Anterior cingulate cortex (tissue), 58 donors: ENCODE measurements around the gene WDR7.

Source experiments
- DNase-seq, 58 donors: peaks; one replicate each; lab custom pipeline; 2025; lab: John Stamatoyannopoulos, UW

The WDR7 gene

DNA sequence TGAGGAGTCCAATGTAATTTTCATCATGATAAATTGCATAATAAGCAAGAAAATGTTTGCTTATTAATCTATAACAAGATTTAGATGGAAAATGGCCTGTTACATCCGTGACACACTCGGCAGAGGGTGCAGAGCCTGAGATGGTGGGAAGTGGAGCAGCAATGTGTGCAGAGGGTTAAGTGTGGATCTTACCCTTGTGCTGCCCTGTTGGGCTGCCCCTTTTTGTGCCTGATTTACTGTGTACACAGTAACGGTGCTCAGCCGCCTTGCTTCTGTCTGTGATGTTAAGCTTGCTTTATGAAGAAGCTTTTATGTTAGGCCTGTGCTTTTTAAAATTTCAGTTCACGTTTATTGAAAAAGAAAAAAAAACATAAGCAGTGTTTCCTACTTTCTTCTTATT lies 275.6 kb downstream of the WDR7 start:
- DNase-seq = no peak

DNA sequence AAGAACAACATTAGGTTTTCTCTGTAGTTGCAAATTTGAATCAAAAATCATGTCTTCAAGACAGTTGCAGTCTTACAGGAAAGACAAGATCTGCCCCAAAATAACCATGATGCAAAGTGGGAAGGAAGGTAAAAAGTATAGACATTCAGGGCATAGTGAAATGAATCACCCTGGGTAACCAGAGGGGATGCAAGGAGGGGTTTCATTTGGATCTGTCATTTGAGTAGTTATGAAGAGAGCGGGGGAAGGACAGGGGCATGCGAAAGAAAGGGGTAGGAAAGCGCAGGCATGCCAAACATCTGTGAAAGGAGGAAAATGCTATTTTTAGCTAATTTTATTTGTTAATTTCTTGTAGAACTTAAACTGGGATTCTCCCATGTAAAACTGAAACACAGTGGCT lies 276.6 kb downstream of the WDR7 start:
- DNase-seq = no peak

DNA sequence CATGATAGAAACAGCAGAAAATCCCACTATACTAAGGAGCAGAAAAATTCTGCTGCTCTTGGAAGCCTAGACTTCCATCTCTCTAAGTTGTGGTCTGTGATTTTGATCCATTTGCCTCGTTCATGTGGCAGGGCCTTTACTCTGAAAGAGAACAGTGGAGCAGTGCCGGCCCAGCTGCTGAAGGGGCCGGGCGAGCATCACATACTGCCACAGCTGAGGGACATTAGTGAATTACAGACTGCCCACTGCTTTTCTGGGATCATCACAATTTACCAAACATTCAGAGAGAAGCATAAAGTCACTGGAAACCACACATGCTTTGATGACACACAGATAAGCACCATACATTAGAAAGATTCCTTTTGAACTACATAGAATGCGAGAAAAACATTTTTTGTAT lies 278.7 kb downstream of the WDR7 start:
- peak in 20 of 58 donors; percentile 0 to 25 (median 6) for DNase-seq

DNA sequence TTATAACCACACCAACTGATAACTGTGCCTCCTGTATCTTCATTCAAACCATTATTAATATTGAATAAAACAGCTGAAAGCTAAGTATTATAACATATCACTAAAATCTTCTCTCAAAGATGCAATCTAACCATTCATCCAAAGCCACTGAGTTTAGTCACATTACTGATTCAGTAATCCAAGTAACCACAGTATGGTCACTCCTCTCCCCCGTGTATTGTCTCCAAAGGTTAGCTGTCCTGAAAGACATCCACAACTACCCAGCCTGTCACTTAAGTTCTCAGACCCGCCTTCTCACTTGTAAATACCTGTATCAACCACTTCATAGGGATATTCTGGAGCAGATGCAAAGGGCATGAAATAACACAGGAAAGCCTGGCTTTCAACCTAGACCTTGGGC lies 282.3 kb downstream of the WDR7 start:
- DNase-seq = no peak

DNA sequence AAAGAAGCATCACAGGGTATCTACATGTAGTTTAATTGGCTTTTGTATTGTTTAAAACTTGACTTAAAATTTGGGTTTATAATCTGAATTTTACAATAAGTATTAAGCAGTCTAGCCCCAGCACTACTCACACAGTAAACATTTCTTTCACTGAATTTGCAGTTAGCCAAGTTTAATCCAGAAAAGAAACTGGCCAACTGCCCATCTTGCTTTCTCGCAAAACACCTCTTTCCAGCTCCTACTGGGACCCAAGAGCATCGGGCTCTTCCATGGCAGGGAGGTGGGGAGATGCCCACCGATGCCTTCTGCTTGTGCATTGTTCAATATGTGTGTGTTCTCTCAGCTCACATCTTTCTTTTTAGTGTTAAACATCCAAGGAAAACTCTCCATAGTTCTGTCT lies 283.0 kb downstream of the WDR7 start:
- DNase-seq = no peak

DNA sequence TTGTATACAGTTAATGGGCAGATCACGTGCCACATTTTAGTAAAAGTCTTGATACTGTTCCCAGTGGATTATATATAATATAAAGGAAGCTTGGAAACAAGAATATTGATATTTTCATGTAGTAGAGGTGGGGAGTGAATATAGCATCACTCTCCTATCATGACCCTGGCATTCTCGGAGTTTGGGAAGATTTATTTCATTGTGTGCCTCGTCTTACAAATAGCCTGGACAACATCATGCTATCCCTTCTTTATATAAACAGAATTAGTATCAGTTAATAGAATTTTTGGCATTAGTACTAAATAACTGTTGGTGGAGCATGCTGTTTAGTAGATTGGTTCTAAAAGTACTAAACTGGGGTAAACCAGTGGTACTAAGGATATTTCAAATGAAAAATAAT lies 283.7 kb downstream of the WDR7 start:
- no peak for DNase-seq

DNA sequence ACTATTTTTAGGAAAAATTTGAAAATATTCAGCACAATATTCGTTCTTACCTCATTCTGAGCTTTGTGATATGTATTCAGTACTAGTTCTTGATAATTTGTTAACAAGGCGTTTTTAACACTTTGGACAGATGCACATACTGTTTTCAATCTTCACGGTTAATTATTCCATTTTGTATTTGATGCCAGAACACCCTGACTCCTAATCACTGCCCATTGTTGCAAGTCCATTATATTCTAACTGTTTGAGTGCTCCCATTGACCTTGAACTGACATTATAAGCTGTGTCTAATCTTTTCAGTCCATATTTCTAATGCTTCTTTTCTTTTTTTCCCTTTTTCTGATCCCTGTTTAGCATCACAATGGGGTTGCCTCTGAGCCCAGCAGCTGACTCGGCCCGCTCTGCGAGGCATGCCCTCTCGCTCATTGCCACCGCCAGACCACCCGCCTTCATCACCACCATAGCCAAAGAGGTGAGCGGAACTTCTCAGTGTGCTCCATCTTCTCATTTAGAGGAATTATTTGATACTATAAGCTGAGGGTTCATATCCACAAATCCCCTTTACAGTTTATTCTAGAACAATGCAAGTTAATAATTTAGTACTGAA lies 284.4 kb downstream of the WDR7 start:
- no peak for DNase-seq

DNA sequence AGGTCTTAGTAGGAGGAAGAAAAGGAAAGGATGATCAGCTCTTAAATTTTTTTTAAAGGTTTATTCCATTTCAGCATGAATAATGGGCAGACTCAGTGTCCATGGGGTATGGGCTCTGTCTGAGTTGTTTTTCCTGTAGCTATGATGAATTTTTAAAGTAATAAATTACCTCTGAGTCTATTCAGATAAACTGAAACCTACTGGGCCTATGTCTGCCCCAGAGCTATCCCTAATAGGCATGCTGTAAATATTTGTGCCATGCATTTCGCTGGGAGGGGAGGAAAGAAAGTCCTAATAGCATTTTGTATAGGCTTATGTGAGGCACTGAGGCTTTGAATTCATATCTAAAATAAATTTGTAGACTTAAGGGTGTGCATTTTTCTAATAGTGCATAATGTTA lies 285.3 kb downstream of the WDR7 start:
- DNase-seq = no peak

DNA sequence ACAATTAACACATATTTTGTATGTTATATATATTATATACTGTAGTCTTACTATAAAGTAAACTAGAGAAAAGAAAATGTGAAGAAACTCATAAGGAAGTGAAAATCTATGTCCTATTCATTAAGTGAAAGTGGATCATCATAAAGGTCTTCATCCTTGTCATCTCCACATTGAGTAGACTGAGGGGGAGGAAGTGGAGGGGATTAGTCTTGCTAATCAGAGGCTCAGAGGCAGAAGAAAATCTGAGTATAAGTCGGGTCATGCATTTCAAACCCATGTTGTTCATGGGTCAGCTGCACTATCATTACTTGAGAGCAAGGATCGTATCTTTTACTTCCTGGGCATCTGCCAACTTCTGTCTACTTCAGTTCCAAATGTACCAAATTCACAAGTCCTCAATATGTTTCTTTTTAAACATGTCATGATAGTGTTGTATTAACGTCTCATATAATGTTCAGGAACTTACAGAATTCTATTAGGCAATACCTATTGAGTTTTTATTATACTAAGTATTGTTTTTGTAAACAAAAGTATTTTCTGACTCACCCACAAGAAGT lies 286.8 kb downstream of the WDR7 start:
- no peak for DNase-seq

DNA sequence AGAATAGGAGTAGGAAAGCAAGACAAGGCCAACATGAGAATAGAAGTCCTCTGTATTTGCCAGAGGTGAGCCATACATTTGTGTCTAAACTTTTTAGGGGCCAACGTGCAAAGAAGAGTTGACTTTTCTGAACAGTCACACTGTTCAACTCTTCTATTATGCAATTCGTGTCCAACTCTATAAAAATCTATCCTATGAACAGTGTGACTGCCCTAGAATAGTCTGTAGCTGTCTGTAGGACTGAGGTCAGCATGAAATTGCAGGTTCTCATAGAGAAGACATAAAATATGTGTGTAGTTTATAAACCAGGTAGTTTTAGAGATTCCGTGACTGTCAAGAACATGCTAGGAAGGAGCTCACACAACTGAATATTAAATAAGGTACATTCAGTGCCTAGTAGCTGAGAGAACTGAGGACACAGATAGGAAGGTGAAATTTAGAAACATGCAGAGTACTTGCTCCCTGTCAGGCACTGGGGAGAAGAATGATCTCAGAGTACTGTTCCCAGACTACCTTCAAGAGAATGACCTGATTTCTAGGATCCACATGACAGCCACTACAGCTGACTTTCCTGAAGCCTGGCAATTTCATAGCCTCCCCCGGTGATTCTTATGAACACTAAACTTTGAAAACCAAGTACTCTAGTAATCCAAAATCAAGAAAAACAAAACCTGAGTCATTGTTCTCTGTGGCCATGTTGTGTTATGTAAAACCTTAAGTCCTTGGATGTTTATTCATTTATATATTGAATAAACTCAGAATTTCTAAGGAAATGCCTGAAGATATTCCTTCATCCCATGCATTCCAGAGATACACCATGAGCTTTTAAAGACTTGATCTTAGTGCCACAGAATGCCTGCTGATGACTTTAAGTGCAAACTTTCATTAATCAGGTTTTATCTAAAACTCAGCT lies 294.3 kb downstream of the WDR7 start:
- DNase-seq = peak in 2 of 58 donors; percentile 6 to 49

DNA sequence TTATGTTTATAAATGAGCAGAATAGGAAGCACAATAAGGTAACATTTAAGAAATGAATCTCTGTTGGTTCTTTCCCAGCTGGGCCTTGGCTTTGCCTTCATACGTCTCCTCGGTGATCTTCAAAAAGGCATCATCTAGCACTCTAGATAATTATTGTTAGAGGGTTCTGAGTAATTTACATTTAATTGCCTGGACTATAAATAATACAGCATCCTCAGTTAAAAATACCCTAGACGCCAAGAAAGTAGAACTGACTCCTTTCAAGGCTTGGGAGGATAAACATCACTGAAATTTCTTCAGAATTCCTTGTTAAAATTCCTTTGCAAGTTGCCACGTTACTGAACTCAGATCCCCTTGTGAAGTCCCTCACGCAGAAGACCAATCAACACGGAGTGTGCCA lies 296.1 kb downstream of the WDR7 start:
- DNase-seq = no peak

DNA sequence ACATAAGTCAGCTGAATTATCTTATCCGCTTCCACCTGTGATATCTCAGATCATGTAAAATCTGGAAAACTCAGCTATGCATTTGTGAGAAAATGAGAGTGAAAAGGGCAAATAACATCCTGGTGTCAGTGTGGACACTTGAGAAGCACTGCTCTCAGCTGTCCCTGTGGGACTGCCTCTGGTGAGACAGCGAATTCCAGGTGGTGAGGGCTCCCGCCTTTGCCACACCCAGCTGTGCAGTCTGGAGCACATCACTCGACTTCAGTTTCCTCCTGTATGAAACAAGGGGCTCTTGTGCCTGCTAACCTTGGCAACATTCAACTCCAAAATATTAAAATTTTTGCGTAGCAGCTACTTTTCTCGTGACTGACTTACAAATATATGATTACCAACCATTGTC lies 300.9 kb downstream of the WDR7 start:
- no peak for DNase-seq

DNA sequence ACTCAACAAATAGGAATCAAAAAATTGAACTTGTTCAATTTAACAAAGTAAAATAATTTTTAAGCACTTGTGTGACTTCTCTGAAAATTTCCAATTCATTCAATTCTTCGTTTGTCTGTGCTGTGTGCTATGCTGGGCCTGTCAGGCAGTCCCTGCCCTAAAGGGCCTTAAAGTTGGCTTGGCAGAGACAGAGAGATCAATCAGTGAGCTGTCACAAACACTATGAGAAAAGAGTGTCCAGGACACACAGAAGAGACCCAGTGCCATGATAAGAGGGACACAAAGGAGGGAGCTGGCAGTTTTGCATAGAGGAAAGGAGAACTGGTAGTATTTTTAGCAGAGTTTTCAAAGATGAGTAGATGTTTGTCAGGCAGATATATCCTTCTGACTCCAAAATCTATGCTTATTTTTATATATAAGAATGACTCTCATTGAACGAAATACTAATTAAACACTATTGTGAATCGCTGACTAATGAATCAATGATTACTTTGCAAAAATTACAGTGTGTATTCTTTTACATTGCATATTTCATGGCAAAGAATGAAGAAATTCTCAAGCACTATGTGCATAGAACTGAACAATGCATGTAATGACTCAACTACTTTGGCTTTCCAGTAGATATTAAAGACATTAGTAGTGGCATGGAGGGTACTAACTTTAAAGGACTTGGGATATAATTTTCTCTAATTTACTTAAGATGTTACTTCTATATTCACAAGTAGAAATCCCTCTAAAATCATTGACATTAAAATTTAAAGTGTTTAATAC lies 302.5 kb downstream of the WDR7 start:
- no peak for DNase-seq

DNA sequence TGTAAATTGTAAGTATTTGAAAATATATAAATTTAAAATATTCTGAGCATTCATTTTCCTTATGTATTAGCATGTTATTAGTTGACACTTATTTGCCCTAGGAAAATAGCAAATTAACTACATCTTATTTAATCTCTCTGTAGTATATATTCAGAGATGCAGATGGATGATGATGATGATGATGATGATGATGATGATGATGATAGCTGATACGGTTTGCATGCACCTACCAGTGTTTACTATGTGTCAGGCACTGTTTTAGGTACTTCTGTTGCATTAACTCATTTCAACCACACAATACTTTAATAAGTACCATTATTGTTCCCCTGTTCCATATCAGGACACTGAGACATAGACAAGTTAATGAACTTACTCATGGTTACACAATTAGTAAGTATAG lies 304.3 kb downstream of the WDR7 start:
- no peak for DNase-seq

DNA sequence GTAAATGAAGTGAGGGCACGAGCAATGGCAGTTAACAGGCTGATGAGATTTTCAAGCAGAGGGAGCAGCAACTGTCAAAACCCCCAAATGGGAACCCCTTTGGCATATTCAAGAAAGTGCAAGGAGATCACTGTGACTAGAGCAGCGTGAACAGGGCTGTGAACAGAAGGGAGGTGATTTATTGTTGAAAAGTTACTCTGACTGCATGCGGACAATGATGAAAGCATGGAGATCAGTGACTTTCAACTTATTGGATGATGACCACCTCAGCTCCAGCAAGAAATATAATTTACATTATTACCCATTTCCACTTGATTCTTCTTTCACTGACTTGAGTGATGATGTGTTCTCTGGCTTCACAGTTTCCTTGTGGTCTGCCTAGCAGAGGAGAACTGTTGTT lies 308.0 kb downstream of the WDR7 start:
- DNase-seq = no peak

DNA sequence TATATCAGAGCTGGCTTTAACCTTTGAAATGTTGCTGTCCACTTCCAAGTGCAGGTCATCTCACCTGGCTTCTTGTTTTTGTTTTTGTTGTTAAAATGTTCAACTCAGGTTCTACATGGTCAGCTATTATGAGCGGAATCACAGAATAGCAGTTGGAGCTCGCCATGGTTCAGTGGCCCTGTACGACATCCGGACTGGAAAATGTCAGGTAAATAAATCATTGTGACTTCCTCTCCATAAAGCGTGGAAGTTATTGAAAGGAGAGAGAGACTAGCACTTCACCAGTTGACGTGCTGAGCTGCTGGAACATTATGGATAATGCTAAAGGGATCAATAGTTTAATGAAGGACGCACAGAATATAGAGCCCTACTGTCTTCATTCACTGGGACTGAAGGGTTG lies 311.2 kb downstream of the WDR7 start:
- DNase-seq = no peak

DNA sequence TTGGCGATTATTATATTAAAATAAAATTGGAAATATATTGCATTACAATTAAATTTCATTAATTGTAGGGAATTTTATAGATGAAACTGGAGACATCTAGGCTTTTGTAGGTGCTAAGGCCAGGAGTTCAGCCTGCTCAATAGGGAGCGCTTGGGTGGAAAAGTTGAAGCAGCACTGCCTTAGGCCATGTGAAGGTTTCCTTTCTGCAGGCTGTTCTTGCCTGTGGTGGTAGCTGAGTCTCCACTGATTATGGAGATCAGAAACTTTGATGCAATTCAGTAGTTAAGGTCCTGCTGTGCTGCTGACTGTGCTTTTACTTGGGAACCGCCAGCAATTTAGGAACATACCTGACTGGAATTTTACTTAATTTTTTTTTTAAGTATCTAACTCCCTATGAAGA lies 315.9 kb downstream of the WDR7 start:
- DNase-seq = no peak

DNA sequence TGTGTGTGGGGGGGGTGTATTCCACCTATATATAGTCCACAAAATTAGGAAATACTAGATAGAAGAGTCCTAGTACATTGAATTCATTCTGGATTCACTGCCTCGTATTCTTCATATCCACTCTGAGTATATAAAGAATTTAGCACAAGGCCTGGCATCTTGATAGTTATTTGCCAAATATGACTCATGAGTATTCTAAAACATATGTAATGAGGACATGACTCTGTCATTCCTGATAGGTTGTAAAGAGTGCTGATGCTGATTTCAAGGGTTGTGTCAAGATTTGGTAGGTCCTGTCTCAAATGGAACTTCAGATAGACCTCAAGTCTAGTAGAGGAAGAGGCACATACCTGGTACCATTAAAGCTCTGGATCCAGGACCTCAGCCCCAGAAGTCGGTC lies 322.3 kb downstream of the WDR7 start:
- no peak for DNase-seq

DNA sequence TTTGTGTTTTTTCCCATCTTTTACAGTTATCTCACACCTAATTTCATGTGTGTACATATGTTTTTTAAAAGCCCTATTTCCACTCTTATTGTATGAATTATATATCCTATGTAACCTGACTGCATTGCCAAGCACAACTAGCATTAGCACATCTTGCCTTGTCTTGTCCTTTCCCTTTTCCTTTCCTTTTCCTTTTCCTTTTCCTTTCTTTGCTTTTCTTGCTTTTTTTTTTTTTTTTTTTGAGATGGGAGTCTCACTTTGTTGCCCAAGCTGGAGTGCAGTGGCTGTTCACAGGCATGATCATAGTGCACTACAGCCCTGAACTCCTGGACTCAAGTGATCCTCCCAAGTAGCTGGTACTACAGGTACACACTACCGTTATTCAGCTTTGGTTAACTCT lies 323.0 kb downstream of the WDR7 start:
- no peak for DNase-seq

DNA sequence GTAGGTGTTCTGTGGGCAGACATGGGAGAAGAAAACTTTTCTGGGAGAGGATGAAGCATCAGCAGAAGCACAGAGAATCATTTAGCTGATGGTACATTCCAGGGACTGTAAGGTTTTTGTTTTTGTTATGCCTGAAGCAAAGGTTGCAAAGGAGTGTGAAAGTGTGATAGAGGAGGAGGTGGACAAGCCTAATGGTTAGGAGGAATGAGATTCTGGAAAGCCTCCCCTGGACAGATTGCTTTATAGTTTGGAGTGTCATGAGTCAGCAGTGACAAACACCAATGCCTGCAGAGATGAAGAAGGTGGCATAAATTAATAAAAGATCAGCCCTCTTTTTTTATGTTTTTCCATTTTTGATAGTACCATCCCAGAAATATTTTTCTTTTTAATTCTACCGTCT lies 324.1 kb downstream of the WDR7 start:
- DNase-seq = no peak

DNA sequence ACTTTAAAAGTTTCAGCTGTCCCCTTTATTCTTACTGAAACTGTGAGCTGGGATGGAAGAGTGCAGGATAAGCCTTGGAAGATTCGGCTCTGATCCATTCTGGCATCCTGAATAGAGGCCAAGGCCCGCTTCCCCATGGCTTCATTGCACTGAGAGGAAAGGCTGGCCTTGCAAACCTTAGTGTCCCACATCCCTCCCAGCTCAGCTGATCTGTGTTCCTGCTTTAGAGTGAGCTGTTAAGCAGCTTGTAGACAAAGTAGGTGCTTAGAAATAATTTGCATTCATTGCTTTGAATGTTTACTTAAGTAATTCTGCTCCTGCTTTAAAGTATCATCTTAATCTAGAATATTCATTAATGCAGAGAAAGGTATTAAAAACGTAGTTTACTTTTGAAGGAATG lies 326.1 kb downstream of the WDR7 start:
- no peak for DNase-seq
